Fibroblast of pulmonary artery (primary cell): ENCODE data around the gene SCN11A.

ENCODE experiments used
- DNase-seq: peaks from one replicate; pipeline ENCODE4 v3.0.0-alpha.2; 2010; ENCODE audit warnings: low read depth
- H3K4me3 ChIP-seq: replicated peaks from 2 replicates; pipeline ENCODE4 v1.5.1; 2011; ENCODE audit warnings: low read depth, mild to moderate bottlenecking, control low read depth, low read length, moderate library complexity
- CTCF ChIP-seq: IDR thresholded peaks from 2 replicates; pipeline ENCODE4 v1.5.1; 2011; ENCODE audit warnings: mild to moderate bottlenecking, control low read depth, low read length, inconsistent platforms; ENCODE audit errors: missing control alignments

The SCN11A gene

DNA sequence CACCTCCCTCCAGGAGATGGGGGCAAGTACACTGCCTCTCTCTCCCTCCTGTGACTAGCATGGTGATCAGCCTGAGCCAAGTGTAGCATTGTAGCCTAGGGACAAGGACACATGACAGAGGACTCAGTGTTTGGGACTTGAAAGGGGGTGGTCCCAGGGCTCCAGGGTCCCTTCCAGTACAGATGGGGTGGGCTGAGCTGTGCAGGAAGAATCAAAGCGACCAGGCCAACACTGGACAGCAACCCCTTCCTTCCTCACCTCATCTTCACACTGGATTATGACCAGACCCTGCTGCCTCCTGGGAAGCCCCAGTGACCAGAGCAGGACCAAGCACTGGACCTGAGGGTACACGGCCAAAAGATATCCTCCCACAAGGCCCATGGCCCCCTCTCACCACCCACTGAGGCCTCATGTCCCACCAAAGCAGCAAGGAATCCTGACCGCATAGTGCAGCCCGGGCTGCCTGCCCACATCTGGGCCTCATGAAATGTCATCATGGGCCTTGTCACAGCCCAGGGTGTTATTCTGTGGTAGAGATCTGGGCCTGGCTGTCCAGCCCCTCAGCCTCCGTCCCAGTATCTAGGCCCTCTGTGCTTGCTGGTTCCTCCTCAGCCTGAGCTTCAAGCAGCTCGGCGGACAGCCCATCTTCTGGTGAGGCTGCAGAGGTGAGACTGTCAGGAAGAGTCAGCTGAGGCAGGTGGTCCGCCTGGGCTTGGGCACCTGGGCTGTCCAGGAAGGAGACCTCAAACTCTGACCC, 46.1 kb upstream of the SCN11A start:
- no peak overlapping the region for H3K4me3 ChIP-seq
- no peak for TF ChIP-seq CTCF
- DNase-seq, result no peak

DNA sequence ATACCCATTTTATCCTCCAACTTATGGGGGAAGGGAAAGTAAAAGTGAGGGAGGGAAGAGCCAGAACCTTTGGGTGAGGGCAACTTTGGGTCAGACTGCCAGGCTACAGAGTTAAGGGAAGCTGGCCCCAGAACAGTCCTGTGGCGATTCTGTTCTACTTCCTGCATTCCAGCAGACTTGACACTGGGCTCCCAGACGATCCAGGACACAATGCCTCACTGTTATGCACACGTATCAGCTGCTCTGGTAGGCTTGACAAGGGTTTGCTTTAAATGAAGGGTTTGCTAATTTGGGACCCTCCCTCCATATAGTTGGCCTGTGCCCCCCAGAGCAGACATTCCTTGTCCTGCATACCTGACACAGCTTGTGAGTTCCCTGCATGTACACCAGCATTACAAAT, 45.0 kb upstream of the SCN11A start:
- no peak for TF ChIP-seq CTCF
- no peak overlapping the region for H3K4me3 ChIP-seq
- peak; percentile 28 for DNase-seq

DNA sequence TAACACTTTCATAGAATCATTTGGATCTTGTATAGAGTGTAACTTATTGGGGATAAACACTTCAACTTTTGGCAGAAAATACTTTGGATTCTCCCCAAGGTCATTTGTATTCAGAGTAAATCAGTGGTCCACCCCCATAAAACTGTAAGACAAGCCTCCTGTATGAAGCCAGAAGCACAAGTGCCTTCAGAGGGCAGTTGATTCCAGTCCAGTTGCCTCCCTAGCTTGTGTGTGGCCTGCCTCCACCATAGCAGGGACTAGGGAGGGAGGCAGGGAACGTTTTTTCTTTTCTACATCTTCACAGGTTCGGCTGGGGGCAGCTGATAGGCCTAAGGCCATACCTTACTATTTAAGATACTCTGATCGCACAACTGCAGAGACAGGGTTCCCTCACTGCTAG, 44.0 kb upstream of the SCN11A start:
- DNase-seq, result no peak
- no peak overlapping the region for H3K4me3 ChIP-seq
- TF ChIP-seq CTCF, result no peak

DNA sequence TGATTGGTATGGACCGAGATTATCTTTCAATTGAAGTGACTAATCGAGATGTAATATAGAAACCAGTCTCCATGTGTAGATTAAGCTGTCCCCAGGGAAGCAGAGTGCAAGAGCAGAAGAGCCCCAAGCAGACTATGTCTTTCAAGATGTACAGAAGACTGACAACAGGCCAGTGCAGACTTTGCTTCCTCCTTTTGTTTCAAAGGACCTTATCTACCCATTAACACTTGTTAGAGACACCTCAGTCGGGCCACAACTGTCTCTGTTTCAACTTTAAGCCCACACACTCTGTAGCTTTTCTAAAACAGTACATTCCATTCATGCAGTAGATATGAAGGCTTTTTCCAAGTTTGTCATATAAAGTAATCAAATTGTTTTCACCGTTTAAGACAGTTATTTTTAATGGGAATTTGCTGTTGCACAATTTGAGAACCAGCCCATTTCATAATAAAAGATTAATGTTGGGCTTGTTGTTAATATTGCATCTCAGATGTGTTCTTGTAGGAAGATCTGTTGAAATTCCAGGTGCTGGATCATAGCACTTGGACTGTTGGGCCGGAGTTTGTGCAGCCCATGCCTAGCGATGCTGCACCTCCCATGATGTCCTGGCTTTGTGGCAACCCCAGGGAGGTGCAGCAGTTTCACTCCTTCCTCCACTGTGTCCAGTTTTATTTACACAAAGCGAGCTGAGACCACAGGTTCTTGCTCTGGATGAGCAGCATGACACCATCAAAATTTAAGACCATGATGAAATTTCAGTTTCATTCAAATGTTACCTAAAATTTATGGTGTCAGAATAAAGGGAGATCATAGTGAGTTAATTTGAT, 43.3 kb upstream of the SCN11A start:
- H3K4me3 ChIP-seq, result no peak overlapping the region
- DNase-seq, result no peak
- TF ChIP-seq CTCF, result no peak

DNA sequence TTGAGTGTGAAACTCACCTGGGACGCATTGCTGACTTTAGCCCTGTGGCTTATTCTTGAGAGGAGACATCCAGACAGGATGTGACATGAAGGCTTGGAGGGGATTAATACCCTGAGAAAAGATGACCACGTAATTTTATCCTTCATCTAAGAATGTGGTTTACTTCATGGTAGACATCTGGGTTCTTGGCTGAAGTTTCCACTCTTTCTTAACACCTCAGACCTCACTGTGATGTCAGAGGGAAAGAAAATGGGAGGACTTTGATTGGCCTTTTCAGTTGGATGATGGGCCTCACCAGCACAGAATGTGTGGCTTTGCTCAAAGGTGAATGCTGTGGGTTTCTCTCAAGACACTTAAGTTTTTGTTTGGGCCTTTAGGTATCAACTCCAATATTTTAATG, 39.2 kb upstream of the SCN11A start:
- no peak for TF ChIP-seq CTCF
- no peak overlapping the region for H3K4me3 ChIP-seq
- DNase-seq, result peak; percentile 36

GRCh38 chr3:39088889-39089288, 37.1 kb upstream of the SCN11A start:
- peak; percentile 31 for DNase-seq
- no peak overlapping the region for H3K4me3 ChIP-seq
- no peak for TF ChIP-seq CTCF
